ENCODE data around the gene NMNAT3.
"Not testable (repeated sequence)": the region's sequence is repeated elsewhere in the genome, so short reads cannot be mapped to it uniquely, and the experiment has no call there.

Gene NMNAT3

DNA sequence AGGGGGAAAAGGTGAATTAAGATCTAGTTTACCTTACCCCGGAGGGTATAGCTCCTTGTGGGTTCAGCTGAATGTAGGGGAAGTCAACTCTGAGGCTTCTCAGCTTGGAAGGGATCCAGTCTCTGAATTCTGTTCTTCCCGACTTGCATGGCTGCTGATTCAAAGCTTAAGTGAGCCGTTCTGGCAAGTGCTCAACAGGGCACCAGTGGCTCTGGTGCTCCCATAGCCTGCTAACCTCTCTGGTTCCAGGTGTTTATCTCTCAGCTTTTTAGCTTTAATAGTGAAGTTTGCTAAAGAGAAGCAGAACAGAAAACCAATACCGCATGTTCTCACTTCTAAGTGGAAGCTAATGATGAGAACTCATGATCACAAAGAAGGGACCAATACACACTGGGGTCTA lies 92.0 kb downstream of the NMNAT3 start:
- no peak overlapping the region for H3K27ac ChIP-seq
- no peak overlapping the region for H3K4me3 ChIP-seq (ENCODE audit: low read depth, low read length)
- H2AFZ ChIP-seq: no peak overlapping the region
- H3K79me2 ChIP-seq: no peaks in the 10 kb centered on the region
- H3K27me3 ChIP-seq (ENCODE audit: control insufficient read depth, insufficient read depth, low read length): no peaks in the 10 kb centered on the region
- no peaks in the 10 kb centered on the region for H3K9me3 ChIP-seq (ENCODE audit: control insufficient read depth, low read length)
- no peaks in the 10 kb centered on the region for H3K4me1 ChIP-seq
- no peak overlapping the region for H3K9ac ChIP-seq
- no peaks in the 10 kb centered on the region for H3K36me3 ChIP-seq (ENCODE audit: control insufficient read depth, insufficient read depth, low read length)
- no peak overlapping the region for H3K4me2 ChIP-seq (ENCODE audit: low read length)
- TF ChIP-seq, protein P1, sequence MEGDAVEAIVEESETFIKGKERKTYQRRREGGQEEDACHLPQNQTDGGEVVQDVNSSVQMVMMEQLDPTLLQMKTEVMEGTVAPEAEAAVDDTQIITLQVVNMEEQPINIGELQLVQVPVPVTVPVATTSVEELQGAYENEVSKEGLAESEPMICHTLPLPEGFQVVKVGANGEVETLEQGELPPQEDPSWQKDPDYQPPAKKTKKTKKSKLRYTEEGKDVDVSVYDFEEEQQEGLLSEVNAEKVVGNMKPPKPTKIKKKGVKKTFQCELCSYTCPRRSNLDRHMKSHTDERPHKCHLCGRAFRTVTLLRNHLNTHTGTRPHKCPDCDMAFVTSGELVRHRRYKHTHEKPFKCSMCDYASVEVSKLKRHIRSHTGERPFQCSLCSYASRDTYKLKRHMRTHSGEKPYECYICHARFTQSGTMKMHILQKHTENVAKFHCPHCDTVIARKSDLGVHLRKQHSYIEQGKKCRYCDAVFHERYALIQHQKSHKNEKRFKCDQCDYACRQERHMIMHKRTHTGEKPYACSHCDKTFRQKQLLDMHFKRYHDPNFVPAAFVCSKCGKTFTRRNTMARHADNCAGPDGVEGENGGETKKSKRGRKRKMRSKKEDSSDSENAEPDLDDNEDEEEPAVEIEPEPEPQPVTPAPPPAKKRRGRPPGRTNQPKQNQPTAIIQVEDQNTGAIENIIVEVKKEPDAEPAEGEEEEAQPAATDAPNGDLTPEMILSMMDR (IDR thresholded peaks at IDR 0.05): no peak

DNA sequence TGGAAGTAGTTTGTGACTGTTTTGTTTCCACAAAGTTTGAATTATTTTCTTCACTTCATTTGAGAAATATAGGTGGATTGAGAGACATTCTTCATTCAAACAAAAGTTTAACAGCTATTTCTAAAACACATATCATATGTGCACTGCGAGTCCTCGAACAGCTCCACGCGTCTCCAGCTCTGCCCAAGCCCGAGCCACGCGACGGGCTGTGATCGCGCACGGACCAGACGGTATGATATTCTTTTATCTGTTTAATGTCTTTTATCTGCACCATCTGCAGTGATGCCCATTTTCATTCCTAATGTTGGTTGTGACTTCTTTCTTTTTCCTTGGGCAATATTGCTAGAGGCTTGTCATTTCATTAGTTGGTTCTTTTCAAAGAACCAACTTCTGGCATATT lies 94.1 kb downstream of the NMNAT3 start:
- not testable (repeated sequence) for H3K4me3 ChIP-seq (ENCODE audit: low read depth, low read length); H3K27me3 ChIP-seq (ENCODE audit: control insufficient read depth, insufficient read depth, low read length); H3K9me3 ChIP-seq (ENCODE audit: control insufficient read depth, low read length); H3K36me3 ChIP-seq (ENCODE audit: control insufficient read depth, insufficient read depth, low read length); H3K27ac ChIP-seq; H3K4me2 ChIP-seq (ENCODE audit: low read length); H3K9ac ChIP-seq; H3K79me2 ChIP-seq; H3K4me1 ChIP-seq; H2AFZ ChIP-seq

DNA sequence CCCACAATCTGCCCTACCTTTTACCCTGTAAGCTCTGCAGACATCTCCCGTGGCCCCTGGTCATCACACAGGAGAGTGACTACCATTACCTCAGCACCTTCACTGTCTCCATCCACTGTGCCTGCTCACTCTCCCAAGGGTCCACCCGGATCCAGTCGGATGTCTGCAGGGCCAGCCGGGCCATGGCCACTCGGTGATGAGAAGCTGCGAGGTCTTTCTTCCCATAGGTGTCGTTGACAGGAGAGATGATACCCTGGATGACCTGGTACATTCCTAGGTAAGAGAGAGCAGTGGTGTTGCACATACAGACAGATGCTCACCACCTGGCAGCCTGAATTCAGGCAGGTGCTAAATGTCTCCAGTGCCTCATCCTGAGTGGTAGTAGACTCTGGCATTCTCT lies 99.0 kb downstream of the NMNAT3 start:
- Histone ChIP-seq H3K4me2 (ENCODE audit: low read length) (no peak overlapping the region), H3K36me3 (ENCODE audit: control insufficient read depth, insufficient read depth, low read length) (no peaks in the 10 kb centered on the region), H3K9ac (no peak overlapping the region), H3K4me3 (ENCODE audit: low read depth, low read length) (no peak overlapping the region), H3K27ac (no peak overlapping the region), H3K27me3 (ENCODE audit: control insufficient read depth, insufficient read depth, low read length) (no peaks in the 10 kb centered on the region), H3K9me3 (ENCODE audit: control insufficient read depth, low read length) (no peaks in the 10 kb centered on the region), H3K79me2 (no peaks in the 10 kb centered on the region), H2AFZ (no peak overlapping the region), H3K4me1 (no peaks in the 10 kb centered on the region)
- TF ChIP-seq, protein P1 (IDR thresholded peaks at IDR 0.05): no peak

DNA sequence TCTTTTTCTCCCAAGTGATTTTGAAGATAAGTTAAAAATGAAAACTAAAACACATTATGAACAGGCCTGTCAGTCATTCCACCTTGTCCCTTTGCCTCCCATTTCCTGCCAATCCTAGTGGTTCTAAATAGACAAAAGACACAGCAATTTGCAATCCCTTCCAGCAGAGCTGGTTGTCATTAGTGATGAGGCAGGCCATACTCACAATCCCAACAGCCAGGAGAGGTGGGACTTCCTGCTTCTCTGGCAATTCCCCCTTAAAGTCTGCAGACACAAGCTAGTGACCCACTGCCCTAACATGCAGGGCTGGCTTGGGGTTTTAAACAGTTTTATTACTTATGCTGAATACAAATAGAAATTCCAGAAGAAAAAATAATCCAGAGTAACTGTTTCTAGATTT lies 99.9 kb downstream of the NMNAT3 start:
- H3K27me3 ChIP-seq (ENCODE audit: control insufficient read depth, insufficient read depth, low read length): no peaks in the 10 kb centered on the region
- no peaks in the 10 kb centered on the region for H3K79me2 ChIP-seq
- TF ChIP-seq, protein P1 (IDR thresholded peaks at IDR 0.05): no peak
- no peaks in the 10 kb centered on the region for H3K36me3 ChIP-seq (ENCODE audit: control insufficient read depth, insufficient read depth, low read length)
- H3K4me2 ChIP-seq (ENCODE audit: low read length): no peak overlapping the region
- H3K9ac ChIP-seq: no peak overlapping the region
- H3K9me3 ChIP-seq (ENCODE audit: control insufficient read depth, low read length): no peaks in the 10 kb centered on the region
- H3K27ac ChIP-seq: no peak overlapping the region
- H2AFZ ChIP-seq: no peak overlapping the region
- H3K4me1 ChIP-seq: no peaks in the 10 kb centered on the region
- no peak overlapping the region for H3K4me3 ChIP-seq (ENCODE audit: low read depth, low read length)

DNA sequence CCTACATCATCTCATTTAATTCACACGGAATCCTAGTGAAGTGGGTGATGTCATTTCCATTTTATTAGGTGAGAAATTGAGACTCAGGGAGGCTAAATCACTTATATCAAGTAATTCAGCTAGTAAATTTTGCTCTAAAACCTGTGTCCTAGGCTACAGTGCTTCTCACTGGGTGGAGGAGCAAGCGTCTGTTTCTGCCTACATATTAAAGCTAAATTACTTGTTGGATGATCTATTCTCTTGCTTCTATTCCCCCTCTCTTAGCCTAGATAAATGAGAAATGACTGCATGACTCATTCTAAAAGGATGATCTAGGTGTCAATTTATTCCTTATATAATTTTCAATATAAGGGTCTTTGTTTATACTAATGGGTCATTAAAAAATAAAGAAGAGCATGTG lies 100.4 kb downstream of the NMNAT3 start:
- H2AFZ ChIP-seq: no peak overlapping the region
- H3K4me2 ChIP-seq (ENCODE audit: low read length): no peak overlapping the region
- no peaks in the 10 kb centered on the region for H3K36me3 ChIP-seq (ENCODE audit: control insufficient read depth, insufficient read depth, low read length)
- H3K9me3 ChIP-seq (ENCODE audit: control insufficient read depth, low read length): no peaks in the 10 kb centered on the region
- TF ChIP-seq, protein P1 (IDR thresholded peaks at IDR 0.05): no peak
- H3K4me3 ChIP-seq (ENCODE audit: low read depth, low read length): no peak overlapping the region
- no peaks in the 10 kb centered on the region for H3K27me3 ChIP-seq (ENCODE audit: control insufficient read depth, insufficient read depth, low read length)
- H3K27ac ChIP-seq: no peak overlapping the region
- no peaks in the 10 kb centered on the region for H3K4me1 ChIP-seq
- no peaks in the 10 kb centered on the region for H3K79me2 ChIP-seq
- H3K9ac ChIP-seq: no peak overlapping the region
